H9 (cell line): ENCODE data around the gene PBX1. TPM values are rescaled to one million over a fixed set of nuclear protein-coding genes. Genes with fewer than 3 reads are reported as not detected.

ENCODE experiments used
- DNase-seq: peaks from one replicate; pipeline ENCODE4 v3.0.0-alpha.2; 2017
- H2AFZ ChIP-seq: one replicate; pipeline ENCODE4 v1.6.1; 2013; ENCODE audit warnings: mild to moderate bottlenecking, low read length, control low read depth, moderate library complexity
- H2AK5ac ChIP-seq: 2 replicates; pipeline ENCODE4 v1.6.1; 2013; ENCODE audit warnings: low read length, control low read depth, mixed read lengths; ENCODE audit not compliant: insufficient read length
- H2BK120ac ChIP-seq: one replicate; pipeline ENCODE4 v1.6.1; 2013; ENCODE audit warnings: low read depth, mild to moderate bottlenecking, low read length, control low read depth, inconsistent platforms; ENCODE audit not compliant: poor library complexity, severe bottlenecking
- H2BK12ac ChIP-seq: 2 replicates; pipeline ENCODE4 v1.6.1; 2013; ENCODE audit warnings: low read length, control low read depth, mixed read lengths, low read depth; ENCODE audit not compliant: insufficient read length
- H2BK15ac ChIP-seq: 2 replicates; pipeline ENCODE4 v1.6.1; 2013; ENCODE audit warnings: low read depth, low read length, control low read depth
- H2BK20ac ChIP-seq: one replicate; pipeline ENCODE4 v1.6.1; 2013; ENCODE audit warnings: low read depth, mild to moderate bottlenecking, low read length, control low read depth, inconsistent platforms; ENCODE audit not compliant: poor library complexity, severe bottlenecking
- H2BK5ac ChIP-seq: 2 replicates; pipeline ENCODE4 v1.6.1; 2013; ENCODE audit warnings: low read length, control low read depth, mixed read lengths; ENCODE audit not compliant: insufficient read length
- H3K14ac ChIP-seq: 2 replicates; pipeline ENCODE4 v1.6.1; 2013; ENCODE audit warnings: low read length, control low read depth; ENCODE audit not compliant: insufficient read depth
- H3K18ac ChIP-seq: 2 replicates; pipeline ENCODE4 v1.6.1; 2013; ENCODE audit warnings: low read depth, mild to moderate bottlenecking, mixed read lengths, low read length, control low read depth; ENCODE audit not compliant: insufficient read length
- H3K23ac ChIP-seq: 2 replicates; pipeline ENCODE4 v1.6.1; 2013; ENCODE audit warnings: low read length, control low read depth, mixed read lengths, low read depth; ENCODE audit not compliant: insufficient read length
- H3K23me2 ChIP-seq: 2 replicates; pipeline ENCODE4 v1.6.1; 2013; ENCODE audit warnings: low read depth, mild to moderate bottlenecking, mixed read lengths, low read length, control low read depth; ENCODE audit not compliant: insufficient read length, poor library complexity, severe bottlenecking
- H3K27ac ChIP-seq: 2 replicates; pipeline ENCODE4 v1.5.1; 2013; ENCODE audit warnings: low read length, control low read depth, mixed read lengths, low read depth; ENCODE audit not compliant: insufficient read length
- H3K27me3 ChIP-seq: 2 replicates; pipeline ENCODE4 v1.6.1; 2013; ENCODE audit warnings: low read length, control low read depth, inconsistent platforms; ENCODE audit not compliant: insufficient read depth
- H3K4ac ChIP-seq: 2 replicates; pipeline ENCODE4 v1.6.1; 2013; ENCODE audit warnings: low read depth, mild to moderate bottlenecking, control low read depth, inconsistent platforms, low read length, moderate library complexity
- H3K4me1 ChIP-seq: 2 replicates; pipeline ENCODE4 v1.6.1; 2013; ENCODE audit warnings: low read length, control low read depth, inconsistent platforms; ENCODE audit not compliant: insufficient read depth
- H3K4me2 ChIP-seq: 2 replicates; pipeline ENCODE4 v1.6.1; 2013; ENCODE audit warnings: low read length, control low read depth, mixed read lengths; ENCODE audit not compliant: insufficient read length, insufficient read depth
- H3K56ac ChIP-seq: 2 replicates; pipeline ENCODE4 v1.6.1; 2013; ENCODE audit warnings: low read depth, mild to moderate bottlenecking, mixed read lengths, low read length, control low read depth; ENCODE audit not compliant: insufficient read length
- H3K79me1 ChIP-seq: 2 replicates; pipeline ENCODE4 v1.6.1; 2013; ENCODE audit warnings: low read depth, mild to moderate bottlenecking, moderate library complexity, low read length, control low read depth, inconsistent platforms; ENCODE audit not compliant: insufficient read depth, poor library complexity, severe bottlenecking
- H3K79me2 ChIP-seq: 2 replicates; pipeline ENCODE4 v1.6.1; 2013; ENCODE audit warnings: low read length, control low read depth, inconsistent platforms; ENCODE audit not compliant: insufficient read depth
- H3K9ac ChIP-seq: 2 replicates; pipeline ENCODE4 v1.6.1; 2013; ENCODE audit warnings: low read length, control low read depth, mixed read lengths; ENCODE audit not compliant: insufficient read length; ENCODE audit errors: extremely low read depth
- H3K9me3 ChIP-seq: one replicate; pipeline ENCODE4 v1.6.1; 2013; ENCODE audit warnings: low read depth, low read length, inconsistent platforms; ENCODE audit not compliant: control insufficient read depth
- H3T11ph ChIP-seq: one replicate; pipeline ENCODE4 v1.6.1; 2013; ENCODE audit warnings: mild to moderate bottlenecking, low read length, control low read depth, inconsistent platforms
- H4K20me1 ChIP-seq: one replicate; pipeline ENCODE4 v1.6.1; 2013; ENCODE audit not compliant: control insufficient read depth, insufficient read length, insufficient read depth
- H4K5ac ChIP-seq: 2 replicates; pipeline ENCODE4 v1.6.1; 2013; ENCODE audit warnings: low read depth, mild to moderate bottlenecking, mixed read lengths, low read length, control low read depth; ENCODE audit not compliant: insufficient read length
- H4K8ac ChIP-seq: replicated peaks from 2 replicates; pipeline ENCODE4 v1.6.1; 2013; ENCODE audit warnings: low read length, control low read depth, mixed read lengths, low read depth; ENCODE audit not compliant: insufficient read length
- H4K91ac ChIP-seq: 2 replicates; pipeline ENCODE4 v1.6.1; 2013; ENCODE audit warnings: low read depth, mild to moderate bottlenecking, moderate library complexity, mixed read lengths, low read length, control low read depth; ENCODE audit not compliant: insufficient read length
- H3K27ac Mint-ChIP-seq, 3 experiments: 2 replicates in 2 of 3; 3 replicates in 1 of 3; pipeline ENCODE4 v1.8.0; 2020 to 2021; ENCODE audit warnings: mixed read lengths in 3 of 3, mild to moderate bottlenecking in 1 of 3, moderate library complexity in 1 of 3
- H3K27me3 Mint-ChIP-seq: 2 replicates; pipeline ENCODE4 v1.8.0; 2021; ENCODE audit warnings: low read depth, mild to moderate bottlenecking, moderate library complexity, mixed read lengths
- H3K36me3 Mint-ChIP-seq, 3 experiments: 2 replicates in 2 of 3; 3 replicates in 1 of 3; pipeline ENCODE4 v1.8.0; 2020 to 2021; ENCODE audit warnings: low read depth in 3 of 3, mixed read lengths in 3 of 3; ENCODE audit not compliant: insufficient read depth in 1 of 3
- H3K4me1 Mint-ChIP-seq, 2 experiments: 2 replicates each; pipeline ENCODE4 v1.8.0; 2020; ENCODE audit warnings: mixed read lengths in 2 of 2
- H3K4me3 Mint-ChIP-seq, 2 experiments: 2 replicates in 1 of 2; 3 replicates in 1 of 2; pipeline ENCODE4 v1.8.0; 2020 to 2021; ENCODE audit warnings: mild to moderate bottlenecking in 2 of 2, mixed read lengths in 2 of 2, moderate library complexity in 1 of 2
- H3K9me3 Mint-ChIP-seq, 2 experiments: 2 replicates in 1 of 2; 3 replicates in 1 of 2; pipeline ENCODE4 v1.8.0; 2020; ENCODE audit warnings: mild to moderate bottlenecking in 2 of 2, mixed read lengths in 2 of 2, moderate library complexity in 1 of 2
- CTCF ChIP-seq: fragments of 200-600 bp; sonication (generic); conservative IDR thresholded peaks from 3 replicates; pipeline ENCODE4 v1.8.0; 2021; ENCODE audit warnings: antibody characterized with exemption, mild to moderate bottlenecking
- whole genome bisulfite sequencing: extraction: QIAGEN DNeasy Blood & Tissue Kit; methylation state at CpG from one replicate; pipeline ENCODE4 v1.1.7; 2013; ENCODE audit warnings: missing lambda C conversion rate, low lambda C conversion rate, mixed read lengths; ENCODE audit not compliant: insufficient read length; ENCODE audit errors: extremely low coverage; 5-methylcytosine and 5-hydroxymethylcytosine counted together
- total RNA-seq: library from RNA; stranded (reverse); gene quantifications from 2 replicates; pipeline ENCODE4 v1.2.1, GENCODE V29; 2021

Gene PBX1
- total RNA-seq, 1 experiment from 2014 or later, result 142 TPM

GRCh38 chr1:164790081-164790480 lies 231.1 kb downstream of the PBX1 start:
- H3K79me1 ChIP-seq, result peaks cover 5% of the 10 kb centered on the region
- no peaks in the 10 kb centered on the region for H4K20me1 ChIP-seq
- no peak overlapping the region for H3K9ac ChIP-seq
- no peak overlapping the region for H3K4me2 ChIP-seq
- no peak overlapping the region for H4K5ac ChIP-seq
- no peak overlapping the region for H2BK5ac ChIP-seq
- H3K14ac ChIP-seq, result no peak overlapping the region
- no peak overlapping the region for H2AFZ ChIP-seq
- no peaks in the 10 kb centered on the region for H3K27me3 ChIP-seq
- H3K27ac ChIP-seq, result no peak overlapping the region
- no peak overlapping the region for H2BK120ac ChIP-seq
- H3K4me1 ChIP-seq, result peaks cover 2% of the 10 kb centered on the region; the same call in 1 of the 2 replicates
- H3K56ac ChIP-seq, result no peak overlapping the region
- no peak overlapping the region for H4K8ac ChIP-seq
- no peak overlapping the region for H3K18ac ChIP-seq
- Mint-ChIP-seq H3K4me3 (no peak overlapping the region), H3K9me3 (no peaks in the 10 kb centered on the region), H3K4me1 (peaks cover 52 to 53% of the 10 kb centered on the region in 2 experiments), H3K27ac (peak overlapping the region in 2 of 3 experiments; percentile 27 to 48; a peak in 2 of 7 replicates), H3K27me3 (no peaks in the 10 kb centered on the region), H3K36me3 (peaks cover 9 to 29% (median 28%) of the 10 kb centered on the region in 3 experiments; a peak in 6 of 7 replicates)
- peaks cover 4% of the 10 kb centered on the region; the same call in 1 of the 2 replicates for H3K79me2 ChIP-seq
- no peak overlapping the region for H2BK15ac ChIP-seq
- H2BK12ac ChIP-seq, result no peak overlapping the region
- H2BK20ac ChIP-seq, result no peak overlapping the region
- no peak overlapping the region for H3K4ac ChIP-seq
- H3T11ph ChIP-seq, result no peak overlapping the region
- H3K23ac ChIP-seq, result no peak overlapping the region
- no peaks in the 10 kb centered on the region for H3K23me2 ChIP-seq
- WGBS, result no CpG with 5 or more reads among the region's 6 CpGs
- no peak overlapping the region for H4K91ac ChIP-seq
- H2AK5ac ChIP-seq, result no peak overlapping the region
- H3K9me3 ChIP-seq, result no peaks in the 10 kb centered on the region
- no peak for DNase-seq
- no peak for TF ChIP-seq CTCF
